ENCODE measurements around the gene RRAS2.

The RRAS2 gene

DNA sequence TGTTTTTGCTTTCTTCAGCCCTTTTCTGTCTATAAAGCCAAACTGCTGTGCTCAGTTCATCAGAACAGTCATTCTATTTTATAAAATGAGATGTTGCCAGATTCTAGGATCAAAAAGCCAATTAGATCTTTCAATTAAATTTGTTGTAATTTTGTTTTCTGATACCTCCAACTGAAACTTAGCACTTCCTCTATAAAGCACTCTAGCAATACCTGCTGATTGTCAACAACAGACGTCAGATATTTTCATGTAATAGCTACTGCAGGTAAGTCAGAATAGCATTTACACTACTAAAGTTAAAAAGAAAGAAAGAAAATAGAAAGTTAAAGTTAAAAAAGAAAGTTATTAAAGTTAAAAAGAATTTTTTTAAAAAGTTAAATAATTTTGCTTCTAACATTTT is 19.6 kb downstream of the RRAS2 start:
- DNase-seq: no peak

GRCh38 chr11:14336507-14337503 is 22.2 kb downstream of the RRAS2 start:
- DNase-seq: no peak

GRCh38 chr11:14335712-14336111 is 23.3 kb downstream of the RRAS2 start:
- no peak for DNase-seq

DNA sequence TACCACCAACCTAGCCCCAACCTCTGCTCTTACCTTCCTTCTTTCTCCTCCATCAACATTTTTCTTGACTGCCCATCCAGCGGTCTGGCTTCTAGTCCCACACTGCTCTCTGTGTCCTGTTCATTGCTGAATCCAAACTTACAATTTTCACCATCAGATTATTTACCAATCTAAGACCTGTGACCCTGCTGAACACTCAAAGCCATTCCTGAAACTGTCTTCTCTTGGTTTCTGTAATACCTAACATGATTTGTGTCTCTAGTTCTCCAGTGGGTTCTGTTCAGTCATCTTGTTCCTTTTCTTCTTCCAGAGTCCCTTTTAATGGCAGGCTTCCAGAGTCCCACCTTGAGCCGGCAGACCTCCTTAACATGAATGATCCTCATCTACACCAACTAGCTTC is 24.1 kb downstream of the RRAS2 start:
- no peak for DNase-seq

GRCh38 chr11:14334192-14334591 is 24.8 kb downstream of the RRAS2 start:
- DNase-seq: no peak

DNA sequence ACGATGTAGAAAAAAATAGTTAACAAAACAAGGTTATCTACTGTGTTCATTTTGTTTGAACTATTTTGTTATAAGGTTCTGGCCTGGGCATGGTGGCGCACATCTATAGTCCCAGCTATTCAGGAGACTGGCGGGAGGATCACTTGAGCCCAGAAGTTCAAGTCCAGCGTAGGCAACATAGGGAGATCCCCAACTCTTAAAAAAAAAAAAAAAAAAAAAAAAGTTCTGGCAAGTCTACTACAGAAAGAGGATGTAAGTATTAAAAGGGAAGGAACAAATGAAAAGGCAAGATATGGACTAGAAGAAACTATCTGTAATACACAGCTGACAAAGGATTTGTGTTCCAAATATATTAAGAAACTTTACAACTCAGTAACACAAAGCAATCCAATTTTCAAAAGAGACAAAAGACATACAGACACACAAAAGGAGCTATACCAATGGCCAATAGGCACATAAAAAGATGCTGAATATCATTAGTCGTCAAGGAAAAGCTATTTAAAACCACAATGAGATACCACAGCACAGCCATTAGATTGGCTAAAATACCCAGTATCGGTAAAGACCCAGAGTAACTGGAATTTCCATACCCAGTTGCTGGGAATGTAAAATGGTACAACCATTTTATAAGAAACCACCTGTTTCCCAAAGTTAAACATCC is 27.4 kb downstream of the RRAS2 start:
- DNase-seq: no peak

- DNase-seq: no peak
These were observed 28.1 kb downstream of the RRAS2 start for GRCh38 chr11:14330881-14331280.

DNA sequence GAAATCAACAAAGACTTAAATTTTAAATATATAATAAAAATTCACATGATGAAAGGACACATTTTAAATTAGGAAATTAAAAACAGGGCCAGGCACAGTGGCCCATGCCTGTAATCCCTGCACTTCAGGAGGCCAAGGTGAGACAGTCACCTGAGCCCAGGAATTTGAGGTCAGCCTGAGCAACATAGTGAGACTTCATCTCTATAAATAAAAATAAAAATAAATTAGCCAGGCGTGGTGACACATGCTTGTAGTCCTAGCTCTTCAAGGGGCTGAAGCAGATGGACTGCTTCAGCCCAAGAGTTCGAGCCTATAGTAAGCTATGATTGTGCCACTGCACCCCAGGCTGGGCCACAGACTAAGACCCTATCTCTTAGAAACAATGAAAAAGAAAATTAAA is 29.3 kb downstream of the RRAS2 start:
- no peak for DNase-seq

GRCh38 chr11:14327116-14327515 is 31.9 kb downstream of the RRAS2 start:
- DNase-seq: no peak

DNA sequence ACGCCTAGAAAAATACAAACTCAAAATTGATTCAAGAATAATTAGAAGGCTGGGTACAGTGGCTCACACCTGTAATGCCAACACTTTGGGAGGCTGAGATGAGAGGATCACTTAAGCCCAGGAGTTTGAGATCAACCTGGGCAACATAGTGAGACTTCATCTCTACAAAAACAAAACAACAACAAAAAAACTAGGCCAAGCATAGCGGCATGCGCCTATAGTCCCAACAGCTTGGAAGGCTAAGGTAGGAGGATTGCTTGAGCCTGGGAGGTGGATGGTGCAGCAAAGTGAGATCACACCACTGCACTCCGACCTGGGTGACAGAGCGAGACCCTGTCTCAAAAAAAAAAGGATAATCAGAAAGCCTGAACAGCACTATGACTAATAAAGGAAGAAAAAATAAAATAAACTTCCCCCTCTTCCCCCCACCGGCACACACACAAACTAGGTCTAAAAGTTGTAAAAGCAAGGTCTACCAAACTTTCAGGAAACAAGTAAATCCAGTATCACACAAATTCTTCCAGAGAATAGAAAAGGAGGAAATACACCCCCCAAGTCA is 35.8 kb downstream of the RRAS2 start:
- no peak for DNase-seq

- DNase-seq: no peak
These were observed 36.5 kb downstream of the RRAS2 start for GRCh38 chr11:14322510-14322909.

DNA sequence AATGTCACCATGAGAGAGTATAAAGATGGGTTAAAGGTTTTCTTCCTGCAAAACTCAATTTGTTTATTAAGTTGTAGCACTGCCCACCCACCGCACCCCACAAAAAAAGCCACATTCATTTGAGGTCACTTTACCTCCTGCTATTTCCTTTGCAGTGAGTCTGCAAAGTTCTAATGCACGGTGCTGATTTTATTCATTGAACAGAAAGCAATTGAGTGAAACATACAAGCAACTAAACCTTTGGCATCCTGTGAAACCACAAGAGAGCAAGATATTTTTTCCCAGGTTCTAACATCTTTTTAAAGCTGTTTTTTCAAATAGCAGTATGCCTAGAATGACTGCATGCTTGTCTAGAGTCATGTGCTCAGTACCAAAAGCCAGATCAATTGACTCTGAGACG is 39.0 kb downstream of the RRAS2 start:
- DNase-seq: no peak

GRCh38 chr11:14318581-14318981 is 40.4 kb downstream of the RRAS2 start:
- DNase-seq: no peak

GRCh38 chr11:14317659-14318325 is 41.2 kb downstream of the RRAS2 start:
- no peak for DNase-seq

GRCh38 chr11:14315130-14315529 is 43.9 kb downstream of the RRAS2 start:
- no peak for DNase-seq

DNA sequence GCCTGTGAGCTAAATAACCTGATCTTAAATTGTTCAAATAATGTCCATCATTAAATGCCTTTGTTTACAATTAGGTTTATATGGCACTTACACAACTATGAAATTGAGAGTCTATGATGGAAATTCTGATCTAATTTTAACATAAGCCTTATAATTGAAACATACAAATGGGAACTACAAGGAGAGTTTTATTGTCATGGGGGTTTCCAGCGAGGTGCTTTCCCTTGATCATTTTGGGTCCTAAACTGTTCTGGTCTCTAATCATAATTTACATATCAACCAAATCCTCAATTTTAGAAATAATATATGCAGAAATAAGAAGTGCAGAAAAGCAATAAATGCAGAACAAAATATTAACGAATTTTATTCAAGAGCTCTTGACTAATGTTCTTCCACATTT is 44.9 kb downstream of the RRAS2 start:
- DNase-seq: no peak

DNA sequence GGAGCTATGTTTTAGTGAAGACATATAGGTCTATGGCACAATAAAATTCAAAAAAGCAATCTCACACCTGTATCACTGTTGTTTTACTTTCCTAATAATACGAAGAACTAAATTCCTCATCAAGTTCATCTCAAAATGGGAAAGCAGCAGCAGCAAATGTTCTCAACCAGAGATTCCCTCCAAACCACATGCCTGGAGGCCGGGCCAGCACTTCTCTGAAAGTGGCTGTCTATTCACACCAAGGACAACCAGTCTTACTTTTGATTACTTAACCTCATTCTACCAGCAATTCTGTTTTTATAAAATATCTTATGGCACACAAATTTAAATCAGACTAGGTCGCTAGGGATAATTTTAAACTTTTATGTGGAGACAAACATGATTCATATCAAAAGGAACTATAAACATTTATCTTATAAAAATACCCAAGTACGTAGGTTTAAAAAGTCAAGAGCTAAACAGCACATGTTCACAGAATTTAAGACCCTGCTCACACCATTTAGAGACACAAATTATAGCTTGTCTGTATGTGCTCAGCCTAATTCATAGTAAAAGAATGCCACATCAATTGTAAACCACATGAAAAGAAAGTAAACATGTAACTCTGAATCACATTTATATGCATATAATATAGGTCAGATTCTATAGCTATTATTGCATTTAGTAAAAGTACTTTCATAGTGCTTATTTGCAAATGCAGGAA is 46.1 kb downstream of the RRAS2 start:
- no peak for DNase-seq

DNA sequence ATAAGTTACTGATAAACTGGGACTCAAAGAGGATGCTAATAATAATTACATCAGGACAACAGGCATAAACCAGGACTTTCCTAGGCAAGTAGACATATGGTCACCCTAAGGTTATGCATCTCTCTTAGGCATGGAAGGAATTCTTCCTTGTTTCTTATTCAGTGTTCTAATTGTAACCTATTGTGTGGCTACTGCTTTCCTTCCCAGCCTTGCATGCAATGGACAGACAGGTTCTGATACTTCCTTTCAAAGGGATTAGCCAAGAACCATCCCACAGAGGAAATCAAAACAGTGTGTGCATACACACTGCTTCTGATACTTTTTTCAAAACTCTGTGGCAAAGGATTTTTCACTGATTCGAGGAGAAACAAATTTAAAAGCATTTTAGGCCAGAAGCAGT is 48.3 kb downstream of the RRAS2 start:
- no peak for DNase-seq

- no peak for DNase-seq
These were observed 49.4 kb downstream of the RRAS2 start for GRCh38 chr11:14309425-14310192.

GRCh38 chr11:14308897-14309387 is 50.0 kb downstream of the RRAS2 start:
- no peak for DNase-seq

Data from anterior cingulate cortex (tissue), 58 donors.